WERI-Rb-1 (cell line): ENCODE results near the gene TUBB4A.

Source experiments
- DNase-seq: peaks from one replicate; pipeline ENCODE4 v3.0.0-alpha.2; 2020
- H3K27ac ChIP-seq: fragments of 250-450 bp; sonication (Bioruptor Pico); 2 replicates; pipeline ENCODE4 v1.5.1; 2020; ENCODE audit warnings: mild to moderate bottlenecking, moderate library complexity
- H3K27me3 ChIP-seq: fragments of 250-450 bp; sonication (Bioruptor Pico); 2 replicates; pipeline ENCODE4 v1.5.1; 2021; ENCODE audit warnings: mild to moderate bottlenecking, low read depth, moderate library complexity; ENCODE audit not compliant: insufficient read depth, severe bottlenecking
- H3K36me3 ChIP-seq: fragments of 250-450 bp; sonication (Bioruptor Pico); 2 replicates; pipeline ENCODE4 v1.5.1; 2020; ENCODE audit warnings: mild to moderate bottlenecking, moderate library complexity
- H3K4me3 ChIP-seq: 2 replicates; pipeline ENCODE4 v1.5.1; 2011; ENCODE audit warnings: low read depth, mild to moderate bottlenecking, control low read depth, low read length
- H3K9me3 ChIP-seq: fragments of 250-450 bp; sonication (Bioruptor Pico); 2 replicates; pipeline ENCODE4 v1.5.1; 2021; ENCODE audit warnings: mild to moderate bottlenecking, moderate library complexity; ENCODE audit not compliant: severe bottlenecking
- CTCF ChIP-seq: IDR thresholded peaks from 2 replicates; pipeline ENCODE4 v1.5.1; 2011; ENCODE audit warnings: low read depth, mild to moderate bottlenecking, control low read depth, inconsistent platforms, low read length

TUBB4A gene

GRCh38 chr19:6491802-6492592 is 10.1 kb downstream of the TUBB4A start:
- Histone ChIP-seq H3K36me3 (no peaks in the 10 kb centered on the region), H3K27me3 (no peaks in the 10 kb centered on the region), H3K4me3 (no peak overlapping the region), H3K27ac (no peak overlapping the region), H3K9me3 (peaks cover 3% of the 10 kb centered on the region)
- DNase-seq, result no peak
- TF ChIP-seq CTCF, result no peak

- Histone ChIP-seq H3K27ac (no peak overlapping the region), H3K36me3 (no peaks in the 10 kb centered on the region), H3K9me3 (peaks cover 3% of the 10 kb centered on the region), H3K27me3 (no peaks in the 10 kb centered on the region), H3K4me3 (no peak overlapping the region)
- TF ChIP-seq CTCF, result no peak
- DNase-seq, result no peak
Measured at GRCh38 chr19:6490134-6490533, 12.0 kb downstream of the TUBB4A start.

- TF ChIP-seq CTCF, result no peak
- no peaks in the 10 kb centered on the region for H3K36me3 ChIP-seq
- no peak for DNase-seq
- peaks cover 3% of the 10 kb centered on the region for H3K9me3 ChIP-seq
- no peak overlapping the region for H3K4me3 ChIP-seq
- no peaks in the 10 kb centered on the region for H3K27me3 ChIP-seq
- H3K27ac ChIP-seq, result no peak overlapping the region
Measured at GRCh38 chr19:6489278-6490061, 12.6 kb downstream of the TUBB4A start.

GRCh38 chr19:6484831-6485230 is 17.3 kb downstream of the TUBB4A start:
- Histone ChIP-seq H3K27me3 (no peaks in the 10 kb centered on the region), H3K4me3 (no peak overlapping the region), H3K36me3 (no peaks in the 10 kb centered on the region), H3K9me3 (no peaks in the 10 kb centered on the region), H3K27ac (no peak overlapping the region)
- TF ChIP-seq CTCF, result no peak
- DNase-seq, result no peak

- no peak for TF ChIP-seq CTCF
- H3K36me3 ChIP-seq, result no peaks in the 10 kb centered on the region
Measured at GRCh38 chr19:6484230-6484629, 17.9 kb downstream of the TUBB4A start.

More at GRCh38 chr19:6484230-6484629, 17.9 kb downstream of the TUBB4A start:
- Histone ChIP-seq H3K4me3 (no peak overlapping the region), H3K9me3 (no peaks in the 10 kb centered on the region), H3K27me3 (no peaks in the 10 kb centered on the region), H3K27ac (no peak overlapping the region)
- no peak for DNase-seq
